NCI-H1048 (cell line): ENCODE measurements around the gene GSTK1.
"Not testable (repeated sequence)": the region's sequence is repeated elsewhere in the genome, so short reads cannot be mapped to it uniquely, and the experiment has no call there.

Source experiments
- DNase-seq: peaks from one replicate; lab custom pipeline; 2025; lab: John Stamatoyannopoulos, UW

Gene GSTK1

GRCh38 chr7:143263266-143264195 is at the start of gene GSTK1:
TSS of gene GSTK1 (plus strand) at chr7:143263441. CDS start at chr7:143263514, 73 bp downstream.
- DNase-seq = no peak

- not testable (repeated sequence) for DNase-seq
Observed at GRCh38 chr7:143213478-143213877, 49.8 kb upstream of the GSTK1 start.

- DNase-seq = peak; percentile 56
Observed at GRCh38 chr7:143214789-143215679, 48.2 kb upstream of the GSTK1 start.

- DNase-seq = no peak
Observed at GRCh38 chr7:143216151-143216550, 47.1 kb upstream of the GSTK1 start.

- no peak for DNase-seq
Observed at GRCh38 chr7:143216686-143217085, 46.6 kb upstream of the GSTK1 start.

GRCh38 chr7:143217806-143218205 is 45.4 kb upstream of the GSTK1 start:
- no peak for DNase-seq

- no peak for DNase-seq
Observed at GRCh38 chr7:143221286-143221685, 42.0 kb upstream of the GSTK1 start.

GRCh38 chr7:143221737-143222136 is 41.5 kb upstream of the GSTK1 start, which contains the start of gene TAS2R40:
TSS of gene TAS2R40 (plus strand) at chr7:143222037. CDS start at chr7:143222079, 42 bp downstream.
- no peak for DNase-seq

- DNase-seq = no peak
Observed at GRCh38 chr7:143222782-143223181, 40.5 kb upstream of the GSTK1 start.

GRCh38 chr7:143223784-143224183 is 39.5 kb upstream of the GSTK1 start:
- no peak for DNase-seq

GRCh38 chr7:143225047-143225446 is 38.2 kb upstream of the GSTK1 start:
- no peak for DNase-seq

- DNase-seq = no peak
Observed at GRCh38 chr7:143227806-143228205, 35.4 kb upstream of the GSTK1 start.

- DNase-seq = no peak
Observed at GRCh38 chr7:143229054-143229790, 34.0 kb upstream of the GSTK1 start.

GRCh38 chr7:143230602-143231457 is 32.4 kb upstream of the GSTK1 start:
- no peak for DNase-seq

GRCh38 chr7:143233816-143234532 is 29.3 kb upstream of the GSTK1 start:
- DNase-seq = no peak

GRCh38 chr7:143234533-143234875 is 28.7 kb upstream of the GSTK1 start:
- DNase-seq = no peak

- DNase-seq = no peak
Observed at GRCh38 chr7:143235561-143235960, 27.7 kb upstream of the GSTK1 start.

GRCh38 chr7:143236408-143236990 is 26.7 kb upstream of the GSTK1 start:
- DNase-seq = no peak

GRCh38 chr7:143237366-143237765 is 25.9 kb upstream of the GSTK1 start:
- DNase-seq = no peak
